PC-9 (cell line): Measurements from ENCODE around the gene FOXN1. TPM values are rescaled to one million over a fixed set of nuclear protein-coding genes. Genes with fewer than 3 reads are reported as not detected.
A peak's percentile ranks its signal among the peaks of the same experiment; 100 is the strongest.

ENCODE experiments used
- BruUV-seq: library from RNA; stranded (reverse); fragments of 400-500 nt; replicated peaks from 2 replicates; lab custom pipeline; 2021; lab: Mats Ljungman, UMichigan
- CTCF ChIA-PET: fragments of 300-600 bp; sonication (Branson Sonifier 250); formaldehyde crosslinking; loops from one replicate; lab custom pipeline; 2022; ENCODE audit warnings: antibody characterized with exemption; lab: Charles Lee
- POLR2A ChIA-PET: fragments of 300-600 bp; sonication (Branson Sonifier 250); formaldehyde crosslinking; loops from one replicate; lab custom pipeline; 2022; ENCODE audit warnings: antibody characterized with exemption; ENCODE audit not compliant: unreplicated experiment; lab: Charles Lee
- DNase-seq, 2 experiments: peaks; one replicate each; pipeline versions ENCODE4 v3.0.0 to v3.0.0-alpha.2; 2015 to 2022; ENCODE audit warnings: mixed read lengths in 1 of 2
- H2AFZ ChIP-seq: fragments of 200-600 bp; sonication (generic); 2 replicates; pipeline ENCODE4 v1.8.1; 2017; ENCODE audit warnings: antibody characterized with exemption
- H3F3A ChIP-seq: fragments of 200-600 bp; sonication (generic); 2 replicates; pipeline ENCODE4 v1.8.1; 2017; ENCODE audit warnings: antibody characterized with exemption, mild to moderate bottlenecking, low read depth; ENCODE audit not compliant: insufficient read depth
- H3K27ac ChIP-seq: fragments of 200-600 bp; sonication (generic); 2 replicates; pipeline ENCODE4 v1.6.1; 2016; ENCODE audit warnings: mixed run types
- H3K27me3 ChIP-seq: fragments of 200-600 bp; sonication (generic); 2 replicates; pipeline ENCODE4 v1.6.1; 2016; ENCODE audit warnings: low read depth, mixed run types; ENCODE audit not compliant: insufficient read depth
- H3K36me3 ChIP-seq: fragments of 200-600 bp; sonication (generic); 2 replicates; pipeline ENCODE4 v1.6.1; 2016; ENCODE audit warnings: low read depth, mixed run types
- H3K4me1 ChIP-seq: fragments of 200-600 bp; sonication (generic); replicated peaks from 2 replicates; pipeline ENCODE4 v1.6.1; 2016; ENCODE audit warnings: mixed run types; ENCODE audit not compliant: insufficient read depth
- H3K4me2 ChIP-seq: fragments of 200-600 bp; sonication (generic); 2 replicates; pipeline ENCODE4 v1.6.1; 2017; ENCODE audit warnings: mixed run types
- H3K4me3 ChIP-seq: fragments of 200-600 bp; sonication (generic); 2 replicates; pipeline ENCODE4 v1.6.1; 2016; ENCODE audit warnings: mixed run types
- H3K79me2 ChIP-seq: fragments of 200-600 bp; sonication (generic); 2 replicates; pipeline ENCODE4 v1.6.1; 2017; ENCODE audit warnings: low read depth, mixed run types
- H3K9me2 ChIP-seq: fragments of 200-600 bp; sonication (generic); 2 replicates; pipeline ENCODE4 v1.8.1; 2017; ENCODE audit warnings: mild to moderate bottlenecking; ENCODE audit not compliant: insufficient read depth
- H3K9me3 ChIP-seq: fragments of 200-600 bp; sonication (generic); 2 replicates; pipeline ENCODE4 v1.8.1; 2016; ENCODE audit warnings: low read depth; ENCODE audit not compliant: insufficient read depth
- H4K20me1 ChIP-seq: fragments of 200-600 bp; sonication (generic); 2 replicates; pipeline ENCODE4 v1.8.1; 2017; ENCODE audit not compliant: insufficient read depth
- CTCF ChIP-seq: fragments of 200-600 bp; sonication (generic); conservative IDR thresholded peaks from 2 replicates; pipeline ENCODE4 v1.6.1; 2017; ENCODE audit warnings: mixed run types, antibody characterized with exemption, mild to moderate bottlenecking, moderate library complexity
- EZH2 ChIP-seq: fragments of 200-600 bp; sonication (generic); IDR thresholded peaks from 2 replicates; pipeline ENCODE4 v1.8.0; 2017; ENCODE audit warnings: antibody characterized with exemption, low read depth
- intact Hi-C: fragments of 100-400 bp; cut with micrococcal nuclease; formaldehyde crosslinking; loops from one replicate; pipeline ENCODE4 v1.10.0; 2022; ENCODE audit not compliant: unreplicated experiment
- total RNA-seq: library from RNA; stranded (reverse); gene quantifications from 2 replicates; pipeline ENCODE4 v1.2.3, GENCODE V29; 2021

FOXN1 gene
- total RNA-seq, 1 experiment from 2014 or later = not detected

GRCh38 chr17:28555022-28555421 lies 48.9 kb downstream of the FOXN1 start:
- CTCF ChIA-PET = no interaction called here
- BruUV-seq = no TSS peak
- no peak for TF ChIP-seq CTCF
- TF ChIP-seq EZH2 = no peak
- Histone ChIP-seq H3K4me2 (no peak overlapping the region), H4K20me1 (peaks cover 8% of the 10 kb centered on the region), H3K27me3 (no peaks in the 10 kb centered on the region), H2AFZ (no peak overlapping the region), H3K27ac (no peak overlapping the region), H3K79me2 (peaks cover 5% of the 10 kb centered on the region; the same call in 1 of the 2 replicates), H3K9me2 (no peaks in the 10 kb centered on the region), H3K4me3 (no peak overlapping the region), H3K9me3 (no peaks in the 10 kb centered on the region), H3K4me1 (peaks cover 7% of the 10 kb centered on the region; the same call in 1 of the 2 replicates), H3K36me3 (peaks cover 4% of the 10 kb centered on the region; the same call in 1 of the 2 replicates), H3F3A (peaks cover 7% of the 10 kb centered on the region; the same call in 1 of the 2 replicates)
- POLR2A ChIA-PET = no interaction called here
- intact Hi-C loops = no loop called here
- DNase-seq = no peak

DNA sequence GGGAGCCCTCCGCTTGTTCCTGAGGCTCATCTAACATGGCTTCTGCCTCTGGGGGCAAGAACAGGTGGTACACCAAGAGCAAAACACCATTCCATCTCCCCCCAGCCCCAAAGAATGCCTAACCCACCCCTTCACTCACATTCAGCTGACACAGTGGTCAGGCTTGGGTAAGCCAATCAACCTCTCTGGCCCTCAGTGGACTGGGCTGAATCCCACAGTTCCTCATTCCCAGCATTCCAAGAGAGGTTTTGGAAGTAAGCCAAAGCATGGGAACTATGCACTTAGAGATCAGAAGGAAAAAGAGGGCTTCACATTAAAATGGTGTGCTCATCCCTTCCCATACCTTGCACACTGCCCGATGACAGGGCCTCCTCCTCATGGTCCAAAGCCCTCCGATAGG lies 57.3 kb downstream of the FOXN1 start:
- Histone ChIP-seq H3K36me3 (peaks cover 4% of the 10 kb centered on the region; the same call in 1 of the 2 replicates), H3K9me3 (no peaks in the 10 kb centered on the region), H3K4me2 (peak overlapping the region; percentile 15; the same call in 1 of the 2 replicates), H3K9me2 (no peaks in the 10 kb centered on the region), H3K4me1 (peaks cover 6% of the 10 kb centered on the region), H3K27me3 (no peaks in the 10 kb centered on the region), H3F3A (peaks cover 9% of the 10 kb centered on the region; the same call in 1 of the 2 replicates), H2AFZ (no peak overlapping the region), H3K79me2 (no peaks in the 10 kb centered on the region), H3K27ac (no peak overlapping the region), H4K20me1 (no peaks in the 10 kb centered on the region), H3K4me3 (no peak overlapping the region)
- TF ChIP-seq EZH2 (no peak), CTCF (no peak)
- no TSS peak for BruUV-seq
- intact Hi-C loops = no loop called here
- ChIA-PET POLR2A (no interaction called here), CTCF (no interaction called here)
- DNase-seq = peak; percentile 44 to 52

DNA sequence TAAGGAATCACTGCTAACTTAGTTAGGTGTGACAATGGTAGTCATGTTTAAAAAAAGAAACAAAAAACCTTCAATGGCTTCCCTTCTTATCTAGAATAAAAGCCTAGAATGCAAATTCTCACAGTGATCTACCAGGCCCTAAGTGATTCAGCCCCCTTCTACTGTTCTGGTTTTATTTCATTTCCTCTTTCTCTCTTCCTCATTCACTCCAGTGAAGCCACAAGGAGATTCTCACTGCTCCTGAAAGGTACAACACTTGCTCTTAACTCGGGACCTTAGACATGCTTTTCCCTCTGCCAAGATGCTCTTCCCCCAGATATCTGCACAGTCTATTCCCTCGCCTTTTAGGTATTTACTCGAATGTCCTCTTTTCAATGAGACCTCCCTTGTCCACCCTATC lies 61.5 kb downstream of the FOXN1 start:
- Histone ChIP-seq H3K27me3 (no peaks in the 10 kb centered on the region), H3K9me2 (no peaks in the 10 kb centered on the region), H3K9me3 (no peaks in the 10 kb centered on the region), H3K4me2 (no peak overlapping the region), H3K36me3 (no peaks in the 10 kb centered on the region), H3K4me1 (peaks cover 23% of the 10 kb centered on the region), H4K20me1 (no peaks in the 10 kb centered on the region), H3F3A (peaks cover 9% of the 10 kb centered on the region), H2AFZ (no peak overlapping the region), H3K79me2 (peaks cover 11% of the 10 kb centered on the region), H3K27ac (no peak overlapping the region), H3K4me3 (no peak overlapping the region)
- no peak for DNase-seq
- TF ChIP-seq CTCF = no peak
- TF ChIP-seq EZH2 = no peak
- ChIA-PET CTCF (no interaction called here), POLR2A (no interaction called here)
- intact Hi-C loops = no loop called here
- no TSS peak for BruUV-seq
